A549 (cell line): ENCODE measurements around the gene NUDT14. TPM values are rescaled to one million over a fixed set of nuclear protein-coding genes. Genes with fewer than 3 reads are reported as not detected.

Experiments used
- ATAC-seq, 2 experiments: fragments of 200-7000 bp in 1 of 2; fragments of >200 bp in 1 of 2; cut with Nextera tagmentation in 1 of 2; cut with Tn5 transposase in 1 of 2; 3 replicates each; pipeline versions ENCODE4 v1.8.0 to v1.9.1; 2018 to 2020; ENCODE audit warnings: mild to moderate bottlenecking in 1 of 2, moderate library complexity in 1 of 2
- CTCF ChIA-PET: fragments of 300-600 bp; sonication (Branson Sonifier 250); formaldehyde crosslinking; extraction: SDS; loops from one replicate; lab custom pipeline; 2021; ENCODE audit warnings: antibody characterized with exemption, inconsistent platforms; lab: Yijun Ruan, JAX
- POLR2A ChIA-PET: fragments of 350-600 bp; formaldehyde crosslinking; extraction: SDS; loops from one replicate; lab custom pipeline; 2021; ENCODE audit warnings: antibody characterized with exemption, inconsistent platforms; lab: Yijun Ruan, JAX
- DNase-seq, 2 experiments: peaks; one replicate each; pipeline versions ENCODE4 v3.0.0 to v3.0.0-alpha.2; 2011 to 2016; ENCODE audit warnings: low read depth in 1 of 2, low spot score in 1 of 2
- FAIRE-seq: peaks from 2 replicates; lab custom pipeline; 2011; peaks lifted over from hg19 to GRCh38; lab: Jason Lieb, UNC
- H3K27ac ChIP-seq, 2 experiments: fragments of >200 bp; sonication (Bioruptor Twin); formaldehyde crosslinking; 3 replicates each; pipeline ENCODE4 v1.5.1; 2016 to 2017
- H3K4me1 ChIP-seq: fragments of >200 bp; sonication (Bioruptor Twin); formaldehyde crosslinking; 3 replicates; pipeline ENCODE4 v1.6.1; 2016
- H3K4me2 ChIP-seq: fragments of >200 bp; sonication (Bioruptor Twin); formaldehyde crosslinking; 3 replicates; pipeline ENCODE4 v1.6.1; 2016
- H3K4me3 ChIP-seq: fragments of >200 bp; sonication (Bioruptor Twin); formaldehyde crosslinking; 3 replicates; pipeline ENCODE4 v1.5.1; 2016
- H3K9me3 ChIP-seq: fragments of >200 bp; sonication (Bioruptor Twin); formaldehyde crosslinking; 3 replicates; pipeline ENCODE4 v1.6.1; 2016
- BHLHE40 ChIP-seq: IDR thresholded peaks from 2 replicates; pipeline ENCODE4 v1.6.1; 2012; ENCODE audit warnings: low read depth, low read length, inconsistent platforms
- CBX8 ChIP-seq: fragments of 200-600 bp; sonication (generic); IDR thresholded peaks from 2 replicates; pipeline ENCODE4 v1.6.1; 2016
- EHMT2 ChIP-seq: fragments of 200-600 bp; sonication (generic); IDR thresholded peaks from 2 replicates; pipeline ENCODE4 v1.6.1; 2016; ENCODE audit warnings: antibody characterized with exemption, low read depth, mild to moderate bottlenecking, moderate library complexity
- FOSL2 ChIP-seq, 2 experiments: fragments of 450-650 bp in 1 of 2; fragments of >200 bp in 1 of 2; sonication (Bioruptor Twin) in 1 of 2; formaldehyde crosslinking; IDR thresholded peaks; 2 replicates each; pipeline versions ENCODE4 v1.5.0 to v1.6.1; 2016 to 2020; ENCODE audit warnings: mild to moderate bottlenecking in 1 of 2, moderate library complexity in 1 of 2
- GATA3 ChIP-seq: IDR thresholded peaks from 2 replicates; pipeline ENCODE4 v1.6.1; 2012; ENCODE audit warnings: borderline replicate concordance
- HDAC2 ChIP-seq: fragments of 200-600 bp; sonication (generic); IDR thresholded peaks from 2 replicates; pipeline ENCODE4 v1.6.1; 2016
- HEYL ChIP-seq: fragments of 250-450 bp; sonication (Bioruptor Pico); IDR thresholded peaks from 2 replicates; pipeline ENCODE4 v1.8.0; 2021; ENCODE audit warnings: mild to moderate bottlenecking, moderate library complexity
- HOXB13 ChIP-seq: fragments of 250-450 bp; sonication (Bioruptor Pico); IDR thresholded peaks from 2 replicates; pipeline ENCODE4 v1.5.0; 2020; ENCODE audit warnings: low read depth, mild to moderate bottlenecking, moderate library complexity
- MAFK ChIP-seq: fragments of 450-650 bp; IDR thresholded peaks from 2 replicates; pipeline ENCODE4 v1.6.1; 2014; ENCODE audit not compliant: partially characterized antibody
- MAX ChIP-seq: IDR thresholded peaks from 2 replicates; pipeline ENCODE4 v1.6.1; 2012
- NPAS2 ChIP-seq: fragments of 250-450 bp; sonication (Bioruptor Pico); IDR thresholded peaks from 2 replicates; pipeline ENCODE4 v1.8.0; 2022; ENCODE audit warnings: mild to moderate bottlenecking, moderate library complexity, borderline replicate concordance
- PHF8 ChIP-seq: fragments of 200-600 bp; sonication (generic); IDR thresholded peaks from 2 replicates; pipeline ENCODE4 v1.6.1; 2016; ENCODE audit warnings: low read depth, mild to moderate bottlenecking, antibody characterized with exemption, moderate library complexity, borderline replicate concordance
- SMC3 ChIP-seq: fragments of >200 bp; sonication (Bioruptor Twin); formaldehyde crosslinking; IDR thresholded peaks from 3 replicates; pipeline ENCODE4 v1.6.1; 2018; ENCODE audit warnings: inconsistent platforms
- TFCP2L1 ChIP-seq: fragments of 250-450 bp; sonication (Bioruptor Pico); IDR thresholded peaks from 2 replicates; pipeline ENCODE4 v1.5.0; 2021; ENCODE audit warnings: mild to moderate bottlenecking
- ZFP36 ChIP-seq: fragments of 450-650 bp; IDR thresholded peaks from 2 replicates; pipeline ENCODE4 v1.6.1; 2014; ENCODE audit warnings: borderline replicate concordance; ENCODE audit not compliant: partially characterized antibody
- ZNF302 ChIP-seq: fragments of 250-450 bp; sonication (Bioruptor Pico); IDR thresholded peaks from 2 replicates; pipeline ENCODE4 v1.9.0; 2021; ENCODE audit warnings: inconsistent platforms, mild to moderate bottlenecking, moderate library complexity
- ZSCAN20 ChIP-seq: fragments of 250-450 bp; sonication (Bioruptor Pico); IDR thresholded peaks from 2 replicates; pipeline ENCODE4 v1.8.0; 2022; ENCODE audit warnings: mild to moderate bottlenecking, moderate library complexity
- WGBS: methylation state at CpG from one replicate; pipeline ENCODE4 v1.1.6; 2017; ENCODE audit errors: missing lambda C conversion rate; 5-methylcytosine and 5-hydroxymethylcytosine counted together
- polyA plus RNA-seq, 4 experiments: library from polyadenylated mRNA; depleted of rRNA in 3 of 4; stranded (reverse); fragments of >200 nt; fragmentation: RNase III in 1 of 4; extraction: RNeasy Plus Mini Kit Qiagen cat#74134 plus additional on column Dnase treatment in 1 of 4; gene quantifications; 2 replicates in 3 of 4; 3 replicates in 1 of 4; pipeline ENCODE4 v1.2.3, GENCODE V29; 2011 to 2017
- TF ChIP-seq, protein P1 (sequence below): fragments of >200 bp; sonication (Bioruptor Twin); formaldehyde crosslinking; IDR thresholded peaks from 2 replicates; pipeline ENCODE4 v1.6.1; 2016
- TF ChIP-seq, protein P2 (sequence below): IDR thresholded peaks from 2 replicates; pipeline ENCODE4 v1.6.1; 2012; ENCODE audit warnings: low read depth, borderline replicate concordance

Gene NUDT14
- polyA plus RNA-seq, 2 of the 4 experiments (the other 2 are of a cell fraction) = 12.6 to 30.7 TPM

DNA sequence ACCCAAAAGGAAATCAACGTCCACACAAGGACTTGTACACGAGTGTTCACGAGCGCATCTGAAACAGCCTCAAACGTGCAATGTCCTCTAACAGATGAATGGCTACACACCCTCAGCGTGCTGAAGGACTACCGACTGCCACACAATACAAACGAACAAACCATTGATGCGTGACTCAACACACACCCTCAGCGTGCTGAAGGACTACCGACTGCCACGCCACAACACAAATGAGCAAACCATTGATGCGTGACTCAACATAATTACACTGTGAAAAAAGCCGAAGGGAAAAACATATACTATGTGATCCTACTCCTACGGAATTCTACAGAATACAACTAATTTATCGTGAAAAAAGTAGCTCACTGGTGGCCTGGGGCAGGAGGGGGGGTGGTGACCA is 42.1 kb upstream of the NUDT14 start:
- Histone ChIP-seq H3K4me3 (no peak overlapping the region), H3K4me1 (no peaks in the 10 kb centered on the region), H3K4me2 (no peak overlapping the region), H3K9me3 (no peaks in the 10 kb centered on the region), H3K27ac (no peak overlapping the region)
- FAIRE-seq (no peak), ATAC-seq (no peak), DNase-seq (no peak)
- no peak for TF ChIP-seq BHLHE40
- no peak for TF ChIP-seq GATA3
- no peak for TF ChIP-seq EHMT2
- TF ChIP-seq SMC3 = no peak
- TF ChIP-seq, protein P1, sequence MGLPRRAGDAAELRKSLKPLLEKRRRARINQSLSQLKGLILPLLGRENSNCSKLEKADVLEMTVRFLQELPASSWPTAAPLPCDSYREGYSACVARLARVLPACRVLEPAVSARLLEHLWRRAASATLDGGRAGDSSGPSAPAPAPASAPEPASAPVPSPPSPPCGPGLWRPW = no peak
- no peak for TF ChIP-seq TFCP2L1
- TF ChIP-seq HDAC2 = no peak
- no peak for TF ChIP-seq PHF8
- TF ChIP-seq ZNF302 (CRISPR knock-in tag) = no peak
- no peak for TF ChIP-seq FOSL2 (IDR thresholded peaks at IDR 0.05)
- no peak for TF ChIP-seq FOSL2 (CRISPR knock-in tag; IDR thresholded peaks at IDR 0.05)
- TF ChIP-seq, protein P2, sequence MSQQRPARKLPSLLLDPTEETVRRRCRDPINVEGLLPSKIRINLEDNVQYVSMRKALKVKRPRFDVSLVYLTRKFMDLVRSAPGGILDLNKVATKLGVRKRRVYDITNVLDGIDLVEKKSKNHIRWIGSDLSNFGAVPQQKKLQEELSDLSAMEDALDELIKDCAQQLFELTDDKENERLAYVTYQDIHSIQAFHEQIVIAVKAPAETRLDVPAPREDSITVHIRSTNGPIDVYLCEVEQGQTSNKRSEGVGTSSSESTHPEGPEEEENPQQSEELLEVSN = no peak
- no peak for TF ChIP-seq ZFP36
- no peak for TF ChIP-seq NPAS2 (CRISPR knock-in tag)
- no peak for TF ChIP-seq MAFK
- CTCF ChIA-PET = interaction anchor here (1.1 to 2.5 kb wide), 3 partner anchors 9 to 129 kb away, joined by 4 to 8 read pairs (median 6); no protein-coding TSS in a partner anchor
- 89% methylated on average over 16 of the region's 16 CpGs for WGBS
- POLR2A ChIA-PET = no interaction called here

DNA sequence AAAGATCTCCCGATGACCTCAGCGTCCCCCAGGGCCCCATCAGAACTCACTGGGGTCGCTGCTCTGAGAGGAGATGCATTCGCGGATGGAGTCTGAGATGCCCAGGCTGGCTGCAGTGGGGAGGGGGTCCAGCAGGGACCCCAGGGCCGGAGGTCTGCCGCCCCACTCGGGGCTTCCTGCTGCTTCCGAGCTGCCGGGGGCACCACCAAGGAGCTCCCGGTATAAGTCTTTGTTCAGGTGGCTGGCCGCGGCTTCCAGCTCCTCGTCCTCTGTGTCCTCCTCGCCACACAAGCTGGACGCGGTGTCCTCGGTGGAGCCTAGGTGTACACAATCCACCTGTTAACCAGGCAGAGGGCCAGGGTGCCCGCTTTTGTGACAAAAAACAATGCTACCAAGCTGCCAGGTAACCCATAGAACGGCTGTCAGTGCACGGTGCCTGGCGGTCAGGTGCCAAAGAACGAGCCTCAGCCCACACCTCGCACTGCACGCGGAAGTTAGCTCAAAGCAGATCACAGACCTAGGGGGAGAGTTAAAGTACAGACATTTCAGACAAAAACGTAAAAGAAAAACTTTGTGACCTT is 40.6 kb upstream of the NUDT14 start:
- Histone ChIP-seq H3K27ac (no peak overlapping the region), H3K9me3 (no peaks in the 10 kb centered on the region), H3K4me2 (no peak overlapping the region)
- CTCF ChIA-PET = no interaction called here
- 95% methylated on average over 20 of the region's 27 CpGs for WGBS
- no peak for ATAC-seq
- no peak for DNase-seq
- TF ChIP-seq MAX = no peak
- TF ChIP-seq SMC3 = no peak
- no peak for TF ChIP-seq ZSCAN20
- TF ChIP-seq, all 56 proteins: peak for 0
- Histone ChIP-seq H3K4me3 (no peak overlapping the region), H3K4me1 (no peaks in the 10 kb centered on the region)
- FAIRE-seq = no peak
- POLR2A ChIA-PET = no interaction called here

DNA sequence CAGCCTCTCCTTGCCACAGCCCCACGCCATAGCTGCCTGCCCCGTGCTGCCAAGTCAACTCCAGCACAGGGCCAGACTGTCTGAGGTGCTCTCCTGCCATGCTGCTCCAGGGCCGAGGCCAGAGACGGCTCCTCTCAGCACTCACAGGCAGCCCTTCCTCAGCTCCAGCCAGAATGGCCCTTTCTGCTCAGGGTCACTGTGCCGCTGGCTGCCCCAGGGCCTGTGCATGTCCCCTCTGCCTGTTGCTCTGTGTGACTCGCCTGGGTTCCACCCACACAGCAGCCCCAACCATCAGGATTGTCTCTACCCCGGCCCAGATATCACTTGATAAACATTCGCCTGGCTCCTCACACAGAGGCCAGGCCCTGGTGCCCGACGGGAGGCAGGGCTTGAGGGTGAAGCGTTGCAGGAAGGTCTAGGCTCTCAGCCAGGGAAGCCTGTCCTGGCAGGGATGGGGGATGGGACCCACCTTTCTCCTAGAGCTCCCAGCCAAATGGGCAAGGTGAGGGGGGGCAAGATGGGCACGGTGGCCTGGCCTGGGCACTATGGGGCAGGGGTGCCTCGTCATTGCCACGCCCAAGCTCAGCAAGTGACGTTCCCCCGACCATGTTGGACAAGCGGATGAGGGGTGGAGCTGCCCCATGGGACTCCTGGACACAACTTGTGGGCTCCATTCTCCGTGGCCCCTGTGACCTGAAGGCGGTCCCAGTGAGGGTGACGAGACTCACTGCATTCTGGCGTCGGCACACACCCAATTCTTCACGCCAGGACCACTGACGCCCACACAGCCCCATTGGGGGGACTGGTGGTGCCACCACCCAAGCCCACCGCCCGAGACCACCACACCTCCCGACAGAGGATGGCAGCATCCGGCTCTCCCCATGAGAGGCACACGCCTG is 39.8 kb upstream of the NUDT14 start:
- no peak for DNase-seq
- ATAC-seq = no peak
- Histone ChIP-seq H3K4me2 (no peak overlapping the region), H3K4me1 (no peaks in the 10 kb centered on the region), H3K9me3 (no peaks in the 10 kb centered on the region), H3K27ac (no peak overlapping the region), H3K4me3 (no peak overlapping the region)
- no peak for FAIRE-seq
- no peak for TF ChIP-seq HOXB13 (CRISPR knock-in tag)
- TF ChIP-seq HEYL = no peak
- TF ChIP-seq NPAS2 (CRISPR knock-in tag) = no peak
- no peak for TF ChIP-seq CBX8
- CTCF ChIA-PET = interaction anchor here (1.0 to 1.6 kb wide), 3 partner anchors 39 to 94 kb away, joined by 3 to 4 read pairs (median 3); no protein-coding TSS in a partner anchor
- WGBS = 86% methylated on average over 19 of the region's 29 CpGs
- POLR2A ChIA-PET = no interaction called here
